Stimulated activated CD8-positive, alpha-beta memory T cell treated with anti-CD3 and anti-CD28 coated beads, Interleukin-12 subunit alpha, Interleukin-12 subunit beta, amount 100 ng/mL, for 4 hours (primary cell): ENCODE results near the gene OPN4.
"Not testable (repeated sequence)": the region's sequence is repeated elsewhere in the genome, so short reads cannot be mapped to it uniquely, and the experiment has no call there.

Experiments
- DNase-seq: peaks from one replicate; pipeline ENCODE4 v3.0.0-alpha.2; 2020; ENCODE audit warnings: low read depth

Gene OPN4, protein sequence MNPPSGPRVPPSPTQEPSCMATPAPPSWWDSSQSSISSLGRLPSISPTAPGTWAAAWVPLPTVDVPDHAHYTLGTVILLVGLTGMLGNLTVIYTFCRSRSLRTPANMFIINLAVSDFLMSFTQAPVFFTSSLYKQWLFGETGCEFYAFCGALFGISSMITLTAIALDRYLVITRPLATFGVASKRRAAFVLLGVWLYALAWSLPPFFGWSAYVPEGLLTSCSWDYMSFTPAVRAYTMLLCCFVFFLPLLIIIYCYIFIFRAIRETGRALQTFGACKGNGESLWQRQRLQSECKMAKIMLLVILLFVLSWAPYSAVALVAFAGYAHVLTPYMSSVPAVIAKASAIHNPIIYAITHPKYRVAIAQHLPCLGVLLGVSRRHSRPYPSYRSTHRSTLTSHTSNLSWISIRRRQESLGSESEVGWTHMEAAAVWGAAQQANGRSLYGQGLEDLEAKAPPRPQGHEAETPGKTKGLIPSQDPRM

DNA sequence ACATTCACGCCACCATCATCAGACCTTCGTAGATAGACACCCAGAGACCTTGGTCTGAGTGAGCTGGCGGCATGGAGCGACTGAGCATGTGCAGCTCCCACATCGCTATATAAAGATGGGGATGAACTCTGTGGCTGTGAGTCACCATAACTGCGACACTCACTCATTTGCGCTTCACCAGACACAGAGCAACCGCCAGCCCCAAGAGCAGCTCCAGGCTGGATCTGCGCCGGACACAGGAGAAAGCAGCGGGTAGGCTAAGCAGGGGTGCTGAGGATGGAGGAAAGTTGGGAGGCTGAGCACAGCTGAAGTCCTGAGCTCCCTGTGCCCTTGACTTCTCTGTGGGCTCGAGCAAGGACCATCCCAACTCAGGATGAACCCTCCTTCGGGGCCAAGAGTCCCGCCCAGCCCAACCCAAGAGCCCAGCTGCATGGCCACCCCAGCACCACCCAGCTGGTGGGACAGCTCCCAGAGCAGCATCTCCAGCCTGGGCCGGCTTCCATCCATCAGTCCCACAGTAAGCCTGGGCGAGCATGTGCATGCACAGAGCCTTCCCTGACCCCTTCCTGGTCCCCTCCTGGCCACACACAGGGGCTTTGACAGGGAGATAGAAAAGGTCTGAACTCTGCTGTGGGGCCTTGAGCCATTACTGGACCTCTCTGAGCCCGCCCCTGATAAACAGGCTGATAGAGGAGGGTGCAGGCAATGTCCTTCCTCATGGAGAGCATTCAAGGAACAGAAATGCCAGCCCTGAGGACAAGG lies at the start of gene OPN4:
Gene OPN4, plus strand, starts transcription at position 137 of the 762 bp plus-strand sequence. Its CDS starts 237 bp downstream, at position 374.
- no peak for DNase-seq

- DNase-seq: no peak
These were observed 46.7 kb upstream of the OPN4 start for GRCh38 chr10:86607674-86608073.

GRCh38 chr10:86609920-86610319 lies 44.4 kb upstream of the OPN4 start:
- no peak for DNase-seq

DNA sequence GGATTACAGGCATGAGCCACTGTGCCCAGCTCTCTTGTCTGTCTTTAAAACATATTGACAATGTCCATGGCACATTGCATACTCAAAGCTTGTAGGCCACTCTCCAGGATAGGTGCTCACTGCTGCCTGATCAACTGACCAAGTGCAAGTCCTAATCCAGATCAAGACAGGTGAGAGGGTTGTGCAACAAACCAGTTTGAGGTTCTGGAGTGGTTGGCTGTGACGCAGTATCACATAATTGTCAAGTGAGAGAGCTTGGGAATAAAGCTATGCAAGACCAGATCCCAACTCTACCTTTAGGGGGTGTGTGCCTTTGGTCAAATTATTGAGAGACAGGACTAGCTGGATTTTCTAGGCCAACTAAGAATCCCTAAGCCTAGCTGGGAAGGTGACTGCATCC lies 43.0 kb upstream of the OPN4 start:
- DNase-seq: no peak

- no peak for DNase-seq
These were observed 41.3 kb upstream of the OPN4 start for GRCh38 chr10:86613096-86613495.

- DNase-seq: no peak
These were observed 40.4 kb upstream of the OPN4 start for GRCh38 chr10:86613905-86614304.

- no peak for DNase-seq
These were observed 39.5 kb upstream of the OPN4 start for GRCh38 chr10:86614853-86615252.

DNA sequence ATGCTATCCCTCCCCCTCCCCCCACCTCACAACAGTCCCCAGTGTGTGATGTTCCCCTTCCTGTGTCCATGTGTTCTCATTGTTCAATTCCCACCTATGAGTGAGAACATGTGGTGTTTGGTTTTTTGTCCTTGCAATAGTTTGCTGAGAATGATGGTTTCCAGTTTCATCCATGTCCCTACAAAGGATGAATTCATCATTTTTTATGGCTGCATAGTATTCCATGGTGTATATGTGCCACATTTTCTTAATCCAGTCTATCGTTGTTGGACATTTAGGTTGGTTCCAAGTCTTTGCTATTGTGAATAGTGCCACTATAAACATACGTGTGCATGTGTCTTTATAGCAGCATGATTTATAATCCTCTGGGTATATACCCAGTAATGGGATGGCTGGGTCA lies 37.1 kb upstream of the OPN4 start:
- not testable (repeated sequence) for DNase-seq

GRCh38 chr10:86628311-86628710 lies 26.0 kb upstream of the OPN4 start:
- DNase-seq: no peak

DNA sequence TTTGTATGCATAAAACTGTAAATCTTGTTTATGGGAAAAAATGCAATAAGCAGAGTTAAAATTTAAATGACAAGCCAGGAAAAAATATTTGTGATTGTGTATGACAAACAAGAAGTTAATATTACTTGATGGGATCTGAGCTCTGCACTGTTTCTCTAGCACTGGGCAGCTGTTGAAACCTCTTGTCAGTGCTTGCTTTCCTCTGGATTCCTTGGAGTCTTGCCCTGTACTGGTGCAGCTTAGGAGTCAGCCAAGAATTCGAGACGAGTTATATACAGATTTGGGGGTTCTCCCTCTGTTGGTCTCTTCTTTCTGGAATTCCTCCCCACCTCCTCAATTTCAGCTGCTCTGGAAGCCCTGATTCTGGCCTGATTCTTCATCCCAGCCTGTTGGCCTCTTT lies 24.3 kb upstream of the OPN4 start:
- no peak for DNase-seq

DNA sequence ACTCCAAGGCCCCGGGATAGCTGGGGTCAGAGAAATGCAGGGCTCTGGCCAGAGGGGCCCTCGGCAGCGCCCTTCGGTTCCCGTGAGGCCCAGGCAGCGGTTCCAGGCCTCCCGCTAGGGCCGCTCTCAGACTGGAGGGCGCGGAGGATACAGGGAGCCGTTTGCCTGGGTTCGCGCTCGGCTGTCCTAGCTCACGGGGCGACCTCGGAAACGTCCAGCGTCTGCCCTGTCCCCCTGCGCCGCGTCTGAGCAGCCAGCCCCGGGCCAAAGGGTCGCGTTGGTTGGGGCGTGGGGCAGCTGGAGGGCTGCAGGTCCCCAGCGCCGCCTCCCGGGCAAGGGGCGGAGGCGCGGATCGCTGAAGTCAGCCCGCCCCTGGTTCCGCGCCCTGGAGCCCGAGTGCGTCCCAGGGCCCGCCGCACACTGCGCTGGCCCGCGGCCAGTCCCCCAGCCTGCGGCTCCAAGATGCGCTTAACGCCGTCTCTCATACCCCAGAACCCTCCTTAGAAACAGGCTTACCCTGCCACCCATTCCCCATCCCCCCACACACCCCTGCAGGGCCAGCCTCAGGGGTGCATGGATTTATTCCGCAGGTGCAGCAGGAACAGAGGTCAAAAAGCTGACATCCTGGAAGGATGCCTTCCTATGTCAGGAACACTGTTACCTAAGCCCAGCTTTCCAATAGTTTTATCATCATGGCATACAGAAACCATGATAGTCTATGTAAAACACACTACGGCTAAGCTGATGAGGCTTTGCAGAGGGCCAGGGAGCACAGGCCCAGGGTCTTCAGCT lies 22.1 kb upstream of the OPN4 start:
- DNase-seq: no peak

GRCh38 chr10:86632951-86633350 lies 21.4 kb upstream of the OPN4 start:
- DNase-seq: no peak

DNA sequence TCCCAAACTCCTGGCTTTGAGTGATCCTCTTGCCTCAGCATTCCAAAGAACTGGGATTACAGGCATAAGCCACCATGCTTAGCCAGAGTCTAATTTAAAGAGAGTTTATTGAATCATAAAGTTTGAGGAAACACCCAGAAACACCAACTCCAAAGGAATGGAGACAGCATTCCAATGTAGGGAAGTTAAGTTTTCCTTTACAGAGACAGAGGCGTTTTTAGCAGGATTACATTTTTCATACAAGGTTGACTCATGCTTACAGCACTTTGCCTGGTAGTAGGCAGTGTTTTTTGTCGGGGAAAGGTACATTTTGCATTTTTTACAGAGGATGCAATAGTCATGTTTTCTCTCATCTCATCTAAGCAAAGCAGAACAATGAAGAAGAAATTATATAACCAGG lies 18.9 kb upstream of the OPN4 start:
- no peak for DNase-seq

DNA sequence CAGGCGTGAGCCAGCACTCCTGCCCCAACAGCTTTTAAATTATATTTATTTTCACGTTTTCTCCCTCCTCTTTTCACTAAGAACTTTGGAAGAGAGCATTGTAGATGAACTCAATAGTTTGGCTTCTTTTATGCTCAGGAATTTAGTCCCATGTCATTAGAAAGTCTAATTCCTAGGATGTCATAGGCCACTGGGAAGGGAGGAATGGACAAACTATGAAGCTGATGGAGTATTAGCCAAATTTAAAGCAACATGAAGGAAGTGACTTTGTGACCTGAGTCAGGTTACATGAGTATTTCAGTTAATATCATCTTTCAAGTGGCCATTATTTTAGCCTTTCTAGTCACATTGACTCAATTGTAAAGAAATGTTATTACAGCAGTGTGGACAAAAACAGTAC lies 18.0 kb upstream of the OPN4 start:
- no peak for DNase-seq

DNA sequence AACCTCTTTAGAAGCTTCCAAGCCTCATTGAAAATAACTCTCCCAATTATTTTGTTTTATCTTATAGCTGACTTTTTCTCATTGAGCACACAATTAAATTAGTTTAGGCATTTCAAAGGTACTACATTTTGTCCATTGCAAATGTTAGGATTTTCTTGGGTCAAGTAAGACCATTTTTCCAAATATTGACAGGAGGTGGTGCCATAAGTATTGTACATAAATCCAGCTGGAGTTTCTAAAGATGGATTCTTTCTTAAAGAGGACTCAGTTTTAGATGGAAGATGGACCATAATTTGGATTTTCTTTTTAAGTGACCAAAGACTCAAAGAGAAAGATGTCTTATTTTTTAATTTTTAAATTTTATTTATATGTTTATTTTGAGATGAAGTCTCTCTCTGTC lies 12.3 kb upstream of the OPN4 start:
- DNase-seq: no peak

DNA sequence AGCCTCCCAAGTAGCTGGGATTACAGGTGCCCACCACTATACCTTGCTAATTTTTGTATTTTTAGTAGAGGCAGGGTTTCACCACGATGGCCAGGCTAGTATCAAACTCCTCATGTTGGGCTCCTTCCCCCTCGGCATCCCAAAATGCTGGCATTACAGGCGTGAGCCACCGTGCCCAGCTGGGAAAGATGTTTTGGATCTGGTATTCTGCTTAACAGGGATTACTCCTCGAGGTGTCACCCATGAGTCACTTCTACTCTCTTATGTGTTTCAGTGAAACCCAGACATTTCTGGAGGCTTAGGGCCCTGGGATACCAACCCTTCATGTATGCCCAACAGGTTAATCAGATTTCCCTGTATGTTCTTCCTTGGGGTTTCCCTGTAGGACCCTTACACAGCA lies 11.8 kb upstream of the OPN4 start:
- no peak for DNase-seq

DNA sequence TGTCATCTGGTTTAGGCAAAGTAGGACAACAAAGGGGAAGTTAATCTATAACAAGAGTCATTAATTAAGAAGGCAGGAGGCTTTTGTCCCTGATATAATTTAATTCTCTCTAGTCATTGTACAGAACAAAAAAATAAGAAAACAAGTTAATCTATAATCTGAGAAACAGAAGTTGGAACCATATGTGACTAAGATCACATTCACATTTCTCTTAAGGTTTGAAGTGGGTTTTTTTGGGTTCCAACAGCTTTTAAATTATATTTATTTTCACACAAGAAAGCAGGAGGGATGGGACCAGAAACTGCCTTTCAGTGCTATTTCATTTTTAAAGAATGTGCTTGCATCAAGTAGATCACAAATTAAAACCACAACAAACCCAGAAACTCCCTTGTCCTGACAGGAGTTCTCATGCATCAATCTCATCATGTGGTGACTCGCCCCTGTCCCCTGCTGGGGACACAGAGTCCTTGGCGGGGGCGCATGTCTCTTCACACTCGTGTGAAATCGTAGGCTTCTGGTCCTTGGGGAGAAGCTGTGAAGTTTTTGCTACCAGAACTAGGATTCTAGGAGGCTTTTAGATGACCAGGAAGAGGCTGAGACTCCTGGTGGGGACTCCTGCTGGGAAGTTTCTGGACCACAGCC lies 10.1 kb upstream of the OPN4 start:
- DNase-seq: no peak

- no peak for DNase-seq
These were observed 9.4 kb upstream of the OPN4 start for GRCh38 chr10:86644794-86645445.

GRCh38 chr10:86645621-86646165 lies 8.7 kb upstream of the OPN4 start:
- DNase-seq: not testable (repeated sequence)

- no peak for DNase-seq
These were observed 7.8 kb upstream of the OPN4 start for GRCh38 chr10:86646532-86646931.

- DNase-seq: no peak
These were observed 7.4 kb upstream of the OPN4 start for GRCh38 chr10:86646933-86647332.
